Spleen (tissue), 7 donors: ENCODE data around the gene USF3.

Source experiments
- CTCF ChIP-seq, 11 experiments: fragments of 200-600 bp in 7 of 11; fragments of 450-650 bp in 4 of 11; sonication (generic) in 4 of 11; IDR thresholded peaks in 8 of 11; conservative IDR thresholded peaks in 3 of 11; 1 replicate in 7 of 11; 2 replicates in 4 of 11; pipeline versions ENCODE4 v1.4.0 to v1.8.0; 2016 to 2021; ENCODE audit warnings: antibody characterized with exemption in 11 of 11, inconsistent platforms in 4 of 11, mild to moderate bottlenecking in 1 of 11
- POLR2A ChIP-seq, 3 donors: fragments of 450-650 bp; IDR thresholded peaks; one replicate each; pipeline ENCODE4 v1.5.1; 2017; ENCODE audit warnings: antibody characterized with exemption in 3 of 3, mild to moderate bottlenecking in 1 of 3
- donor health status: DM: no; HTN: no; CAD: no; lungs with moderate emphysema.
- donor health status: DM: no; HTN: no; CAD: no.
- donor health status: DM: no; HTN: no; CAD: no.

- TF ChIP-seq CTCF (IDR thresholded peaks at IDR 0.05 in 8 of 11, conservative IDR thresholded peaks at IDR 0.05 in 3 of 11) = no peak
- no peak for TF ChIP-seq POLR2A (IDR thresholded peaks at IDR 0.05)
Observed at GRCh38 chr3:113614402-113614801, 82.0 kb downstream of the USF3 start.
